RWPE2 (cell line): ENCODE results near the gene RTEL1.
A peak's percentile ranks its signal among the peaks of the same experiment; 100 is the strongest.
"Not testable (repeated sequence)": the region's sequence is repeated elsewhere in the genome, so short reads cannot be mapped to it uniquely, and the experiment has no call there.

Experiments
- ATAC-seq: fragments of 200-7000 bp; cut with Tn5 transposase; 3 replicates; pipeline ENCODE4 v1.9.1; 2021; ENCODE audit warnings: low read depth
- DNase-seq: peaks from one replicate; pipeline ENCODE4 v3.0.0-alpha.2; 2020; ENCODE audit warnings: low spot score
- H3K27ac ChIP-seq: fragments of 450-650 bp; 2 replicates; pipeline ENCODE4 v1.5.1; 2017; ENCODE audit warnings: mild to moderate bottlenecking; ENCODE audit not compliant: poor library complexity, severe bottlenecking
- H3K27me3 ChIP-seq: fragments of 250-450 bp; sonication (Bioruptor Pico); 2 replicates; pipeline ENCODE4 v1.5.1; 2021; ENCODE audit warnings: mild to moderate bottlenecking, moderate library complexity; ENCODE audit not compliant: insufficient read depth, poor library complexity, severe bottlenecking
- H3K36me3 ChIP-seq: fragments of 250-450 bp; sonication (Bioruptor Pico); 2 replicates; pipeline ENCODE4 v1.5.1; 2020; ENCODE audit warnings: low read depth, mild to moderate bottlenecking, moderate library complexity
- H3K4me1 ChIP-seq: fragments of 250-450 bp; sonication (Bioruptor Pico); 2 replicates; pipeline ENCODE4 v1.5.1; 2021; ENCODE audit warnings: mild to moderate bottlenecking, moderate library complexity; ENCODE audit not compliant: insufficient read depth, poor library complexity, severe bottlenecking
- H3K4me3 ChIP-seq: fragments of 250-450 bp; sonication (Bioruptor Pico); 2 replicates; pipeline ENCODE4 v1.5.1; 2021; ENCODE audit warnings: mild to moderate bottlenecking, moderate library complexity; ENCODE audit not compliant: severe bottlenecking
- H3K9me3 ChIP-seq: fragments of 250-450 bp; sonication (Bioruptor Pico); 2 replicates; pipeline ENCODE4 v1.5.1; 2021; ENCODE audit warnings: mild to moderate bottlenecking, moderate library complexity; ENCODE audit not compliant: severe bottlenecking
- CTCF ChIP-seq: fragments of 450-650 bp; IDR thresholded peaks from one replicate; pipeline ENCODE4 v1.5.1; 2017; ENCODE audit warnings: mild to moderate bottlenecking, moderate library complexity; ENCODE audit not compliant: poor library complexity, severe bottlenecking

RTEL1 gene

DNA sequence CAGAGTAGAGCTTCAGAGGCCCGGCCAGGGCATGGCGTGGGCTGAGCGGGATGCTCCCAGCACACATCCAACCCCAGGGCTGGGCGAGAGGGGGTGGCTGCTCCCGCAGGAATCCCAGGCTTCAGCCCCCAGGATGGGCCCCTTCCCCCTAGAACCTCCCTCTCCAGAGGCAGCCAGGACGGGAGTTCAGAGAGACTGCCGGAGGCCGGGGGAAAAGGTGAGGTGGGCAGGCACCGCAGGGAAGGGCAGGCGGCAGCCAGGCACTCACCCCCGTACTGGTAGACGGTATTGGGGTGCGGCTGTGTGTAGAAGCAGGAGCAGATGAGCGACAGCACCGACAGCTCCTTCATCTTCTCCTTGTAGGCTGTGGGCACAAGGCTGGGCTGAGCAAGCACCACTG, 14.2 kb upstream of the RTEL1 start:
- no peak overlapping the region for H3K4me3 ChIP-seq
- no peaks in the 10 kb centered on the region for H3K4me1 ChIP-seq
- H3K27me3 ChIP-seq = no peaks in the 10 kb centered on the region
- ATAC-seq (no peak), DNase-seq (peak; percentile 82)
- no peaks in the 10 kb centered on the region for H3K9me3 ChIP-seq
- no peak overlapping the region for H3K27ac ChIP-seq
- TF ChIP-seq CTCF = no peak
- no peaks in the 10 kb centered on the region for H3K36me3 ChIP-seq

GRCh38 chr20:63645218-63645617, 12.9 kb upstream of the RTEL1 start:
- ATAC-seq (no peak), DNase-seq (no peak)
- Histone ChIP-seq H3K27me3 (no peaks in the 10 kb centered on the region), H3K27ac (no peak overlapping the region), H3K4me1 (no peaks in the 10 kb centered on the region), H3K4me3 (no peak overlapping the region), H3K9me3 (no peaks in the 10 kb centered on the region), H3K36me3 (no peaks in the 10 kb centered on the region)
- TF ChIP-seq CTCF = no peak

- Histone ChIP-seq H3K36me3 (no peaks in the 10 kb centered on the region), H3K9me3 (no peaks in the 10 kb centered on the region), H3K27ac (no peak overlapping the region), H3K27me3 (peaks cover 18% of the 10 kb centered on the region), H3K4me1 (no peaks in the 10 kb centered on the region), H3K4me3 (no peak overlapping the region)
- ATAC-seq (no peak), DNase-seq (peak; percentile 73)
- no peak for TF ChIP-seq CTCF
Observed at GRCh38 chr20:63648190-63648589, 9.9 kb upstream of the RTEL1 start.

DNA sequence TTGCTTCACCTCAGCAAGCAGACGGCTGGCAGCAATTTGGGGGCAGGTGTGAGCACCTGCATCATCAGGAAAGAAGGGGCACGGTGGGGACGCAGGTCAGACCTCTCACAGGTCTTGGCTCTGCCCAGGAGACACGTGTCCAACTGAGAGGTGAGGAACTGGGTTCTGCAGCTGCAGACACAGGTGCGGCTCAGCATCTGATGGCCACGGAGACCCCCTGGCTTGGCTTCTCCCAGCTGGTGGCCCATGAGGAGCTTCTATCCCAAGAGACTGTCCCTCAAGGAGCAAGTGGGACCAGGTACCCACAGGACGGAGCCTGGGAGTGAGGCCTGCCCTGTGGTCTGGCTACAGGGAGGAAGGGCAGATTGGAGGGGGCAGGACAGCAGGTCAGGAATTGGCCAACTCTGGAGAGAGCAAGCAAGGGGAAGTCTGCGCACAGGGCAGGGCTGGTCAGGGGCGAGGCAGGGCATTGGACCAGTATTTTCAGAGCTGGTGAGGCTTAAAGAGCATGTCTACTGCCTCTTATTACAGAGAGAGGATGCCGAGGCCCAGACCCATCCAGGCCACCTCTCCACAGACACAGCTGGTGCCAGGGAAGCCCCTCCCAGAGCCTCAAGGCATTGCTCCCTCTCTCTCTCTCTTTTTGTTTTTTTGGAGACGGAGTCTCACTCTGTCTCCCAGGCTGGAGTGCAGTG, 9.1 kb upstream of the RTEL1 start:
- Histone ChIP-seq H3K27ac (no peak overlapping the region), H3K36me3 (no peaks in the 10 kb centered on the region), H3K27me3 (peaks cover 22% of the 10 kb centered on the region), H3K9me3 (no peaks in the 10 kb centered on the region), H3K4me1 (no peaks in the 10 kb centered on the region), H3K4me3 (no peak overlapping the region)
- ATAC-seq (no peak), DNase-seq (peak; percentile 78)
- no peak for TF ChIP-seq CTCF

DNA sequence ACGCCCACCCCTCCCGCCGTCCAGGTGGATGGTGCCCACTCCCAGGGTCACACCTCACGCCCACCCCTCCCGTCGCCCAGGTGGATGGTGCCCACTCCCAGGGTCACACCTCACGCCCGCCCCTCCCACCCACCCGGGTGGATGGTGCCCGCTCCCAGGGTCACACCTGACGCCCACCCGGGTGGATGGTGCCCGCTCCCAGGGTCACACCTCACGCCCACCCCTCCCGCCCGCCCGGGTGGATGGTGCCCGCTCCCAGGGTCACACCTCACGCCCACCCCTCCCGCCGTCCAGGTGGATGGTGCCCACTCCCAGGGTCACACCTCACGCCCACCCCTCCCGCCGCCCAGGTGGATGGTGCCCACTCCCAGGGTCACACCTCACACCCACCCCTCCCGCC, 7.6 kb upstream of the RTEL1 start:
- H3K9me3 ChIP-seq, ATAC-seq, H3K4me3 ChIP-seq, H3K4me1 ChIP-seq, H3K27ac ChIP-seq, H3K36me3 ChIP-seq: not testable (repeated sequence)
- peaks cover 22% of the 10 kb centered on the region for H3K27me3 ChIP-seq
- peak; percentile 79 for DNase-seq
